D721Med (cell line): ENCODE data around the gene ETFDH.
"Not testable (repeated sequence)": the region's sequence is repeated elsewhere in the genome, so short reads cannot be mapped to it uniquely, and the experiment has no call there.

Experiments
- DNase-seq: peaks from one replicate; pipeline ENCODE4 v3.0.0; 2011; ENCODE audit warnings: low spot score; ENCODE audit not compliant: insufficient read length
- FAIRE-seq: peaks from 2 replicates; lab custom pipeline; 2011; peaks lifted over from hg19 to GRCh38; lab: Jason Lieb, UNC
- CTCF ChIP-seq: IDR thresholded peaks from 2 replicates; pipeline ENCODE4 v1.5.1; 2012; ENCODE audit warnings: mild to moderate bottlenecking, control low read depth; ENCODE audit not compliant: insufficient read depth; ENCODE audit errors: missing control alignments

The ETFDH gene

GRCh38 chr4:158649111-158649680 is 22.9 kb upstream of the ETFDH start:
- no peak for TF ChIP-seq CTCF
- no peak for FAIRE-seq
- no peak for DNase-seq

- DNase-seq (no peak), FAIRE-seq (no peak)
- TF ChIP-seq CTCF: no peak
Measured at GRCh38 chr4:158652920-158653319, 19.2 kb upstream of the ETFDH start.

- no peak for TF ChIP-seq CTCF
- no peak for FAIRE-seq
Measured at GRCh38 chr4:158656439-158656838, 15.7 kb upstream of the ETFDH start.

GRCh38 chr4:158657291-158657690 is 14.8 kb upstream of the ETFDH start:
- FAIRE-seq: no peak

More at GRCh38 chr4:158656439-158656838, 15.7 kb upstream of the ETFDH start:
- DNase-seq: no peak

GRCh38 chr4:158663255-158663654 is 8.8 kb upstream of the ETFDH start:
- FAIRE-seq, DNase-seq: not testable (repeated sequence)

More at GRCh38 chr4:158657291-158657690, 14.8 kb upstream of the ETFDH start:
- DNase-seq: no peak
- no peak for TF ChIP-seq CTCF

GRCh38 chr4:158663707-158664625 is 8.1 kb upstream of the ETFDH start:
- FAIRE-seq, DNase-seq: not testable (repeated sequence)

- DNase-seq (no peak), FAIRE-seq (no peak)
- TF ChIP-seq CTCF: no peak
Measured at GRCh38 chr4:158664806-158665205, 7.3 kb upstream of the ETFDH start.

GRCh38 chr4:158666892-158667291 is 5.2 kb upstream of the ETFDH start:
- DNase-seq (no peak), FAIRE-seq (no peak)
- no peak for TF ChIP-seq CTCF
